H1 (cell line): Measurements from ENCODE around the gene AASDH. TPM values are rescaled to one million over a fixed set of nuclear protein-coding genes. Genes with fewer than 3 reads are reported as not detected.

Experiments
- CTCF ChIA-PET: fragments of 300-600 bp; sonication (Branson Sonifier 250); formaldehyde crosslinking; loops from one replicate; lab custom pipeline; 2021; ENCODE audit not compliant: partially characterized antibody; lab: Charles Lee
- POLR2A ChIA-PET: fragments of 300-600 bp; sonication (Branson Sonifier 250); formaldehyde crosslinking; loops from one replicate; lab custom pipeline; 2021; ENCODE audit warnings: inconsistent platforms; ENCODE audit not compliant: partially characterized antibody; lab: Charles Lee
- DNase-seq, 2 experiments: peaks; one replicate each; pipeline versions ENCODE4 v3.0.0 to v3.0.0-alpha.2; 2010 to 2022; ENCODE audit warnings: low spot score in 2 of 2, low read depth in 1 of 2, mixed read lengths in 1 of 2
- FAIRE-seq: peaks from 2 replicates; lab custom pipeline; 2011; peaks lifted over from hg19 to GRCh38; lab: Jason Lieb, UNC
- H2AFZ ChIP-seq: 2 replicates; pipeline ENCODE4 v1.8.1; 2012; ENCODE audit warnings: low read length, inconsistent platforms
- H2AK5ac ChIP-seq: 2 replicates; pipeline ENCODE4 v1.6.1; 2013; ENCODE audit warnings: low read depth, low read length
- H2BK120ac ChIP-seq: replicated peaks from 2 replicates; pipeline ENCODE3; 2013; ENCODE audit warnings: low read depth, low read length, inconsistent platforms
- H2BK12ac ChIP-seq: 2 replicates; pipeline ENCODE4 v1.6.1; 2013; ENCODE audit warnings: low read depth, low read length
- H2BK15ac ChIP-seq: 2 replicates; pipeline ENCODE4 v1.6.1; 2013; ENCODE audit warnings: low read length
- H2BK20ac ChIP-seq: 2 replicates; pipeline ENCODE4 v1.6.1; 2013; ENCODE audit warnings: low read length
- H2BK5ac ChIP-seq: 2 replicates; pipeline ENCODE4 v1.6.1; 2013; ENCODE audit warnings: low read depth, low read length
- H3K14ac ChIP-seq: 2 replicates; pipeline ENCODE4 v1.6.1; 2013; ENCODE audit warnings: inconsistent platforms; ENCODE audit not compliant: insufficient read length
- H3K18ac ChIP-seq: 2 replicates; pipeline ENCODE4 v1.6.1; 2013; ENCODE audit warnings: low read length; ENCODE audit errors: extremely low read depth
- H3K23ac ChIP-seq: 2 replicates; pipeline ENCODE4 v1.6.1; 2013; ENCODE audit warnings: inconsistent platforms; ENCODE audit not compliant: insufficient read length
- H3K23me2 ChIP-seq: 2 replicates; pipeline ENCODE4 v1.6.1; 2013; ENCODE audit warnings: low read depth, low read length
- H3K27ac ChIP-seq: 2 replicates; pipeline ENCODE4 v1.6.1; 2011; ENCODE audit warnings: low read depth, low read length, inconsistent platforms
- H3K27me3 ChIP-seq, 4 experiments: replicated peaks in 1 of 4; 1 replicate in 1 of 4; 2 replicates in 3 of 4; pipeline versions ENCODE4 v1.6.1 to v1.8.1; 2011 to 2013; ENCODE audit warnings: low read length in 3 of 4, mild to moderate bottlenecking in 3 of 4, inconsistent platforms in 2 of 4, mixed read lengths in 2 of 4, moderate library complexity in 1 of 4; ENCODE audit not compliant: control insufficient read depth in 3 of 4, insufficient read depth in 3 of 4; ENCODE audit errors: extremely low read depth in 1 of 4
- H3K36me3 ChIP-seq, 4 experiments: 2 replicates each; pipeline versions ENCODE4 v1.6.1 to v1.8.1; 2011 to 2013; ENCODE audit warnings: mild to moderate bottlenecking in 4 of 4, low read length in 3 of 4, moderate library complexity in 2 of 4, control low read depth in 1 of 4, inconsistent platforms in 1 of 4; ENCODE audit not compliant: insufficient read depth in 4 of 4, control insufficient read depth in 2 of 4
- H3K4ac ChIP-seq: replicated peaks from 2 replicates; pipeline ENCODE3; 2013; ENCODE audit warnings: low read length, low read depth, mixed read lengths, inconsistent platforms; ENCODE audit not compliant: insufficient read length
- H3K4me1 ChIP-seq, 4 experiments: replicated peaks in 1 of 4; 1 replicate in 1 of 4; 2 replicates in 3 of 4; pipeline versions ENCODE4 v1.6.1 to v1.8.1; 2011 to 2013; ENCODE audit warnings: low read length in 3 of 4, inconsistent platforms in 2 of 4, mixed read lengths in 1 of 4; ENCODE audit not compliant: insufficient read depth in 4 of 4, control insufficient read depth in 3 of 4
- H3K4me2 ChIP-seq, 2 experiments: 2 replicates each; pipeline versions ENCODE4 v1.6.1 to v1.8.1; 2011 to 2013; ENCODE audit warnings: low read depth in 2 of 2, low read length in 2 of 2, control low read depth in 1 of 2, inconsistent platforms in 1 of 2, mild to moderate bottlenecking in 1 of 2; ENCODE audit not compliant: insufficient read depth in 1 of 2
- H3K4me3 ChIP-seq, 4 experiments: fragments of 200-600, 300-600 bp in 1 of 4; sonication (generic), shearing (Covaris generic), sonication (Bioruptor Twin) in 1 of 4; 2 replicates each; pipeline versions ENCODE4 v1.5.1 to v1.8.1; 2011 to 2016; ENCODE audit warnings: low read length in 4 of 4, low read depth in 3 of 4, control low read depth in 2 of 4, inconsistent platforms in 2 of 4, mild to moderate bottlenecking in 2 of 4, mixed read lengths in 1 of 4, moderate library complexity in 1 of 4; ENCODE audit not compliant: insufficient read depth in 2 of 4; ENCODE audit errors: extremely low read depth in 1 of 4
- H3K56ac ChIP-seq: replicated peaks from 2 replicates; pipeline ENCODE3; 2013; ENCODE audit warnings: low read depth, mild to moderate bottlenecking, mixed read lengths, low read length, inconsistent platforms; ENCODE audit not compliant: insufficient read length
- H3K79me1 ChIP-seq: 2 replicates; pipeline ENCODE4 v1.6.1; 2013; ENCODE audit warnings: low read depth, low read length, control low read depth
- H3K79me2 ChIP-seq, 2 experiments: 2 replicates each; pipeline versions ENCODE4 v1.6.1 to v1.8.1; 2012 to 2013; ENCODE audit warnings: low read length in 2 of 2, mild to moderate bottlenecking in 2 of 2, inconsistent platforms in 1 of 2; ENCODE audit not compliant: insufficient read depth in 2 of 2, control insufficient read depth in 1 of 2
- H3K9ac ChIP-seq, 4 experiments: replicated peaks in 1 of 4; 1 replicate in 1 of 4; 2 replicates in 3 of 4; pipeline versions ENCODE4 v1.6.1 to v1.8.1; 2011 to 2013; ENCODE audit warnings: low read depth in 3 of 4, low read length in 3 of 4, control low read depth in 2 of 4, mild to moderate bottlenecking in 2 of 4, moderate library complexity in 2 of 4, inconsistent platforms in 1 of 4; ENCODE audit errors: extremely low read depth in 1 of 4
- H3K9me3 ChIP-seq, 2 experiments: 2 replicates each; pipeline versions ENCODE4 v1.6.1 to v1.8.1; 2012 to 2013; ENCODE audit warnings: mild to moderate bottlenecking in 2 of 2, moderate library complexity in 2 of 2, control low read depth in 1 of 2, inconsistent platforms in 1 of 2, low read depth in 1 of 2, low read length in 1 of 2, mixed read lengths in 1 of 2; ENCODE audit not compliant: insufficient read depth in 2 of 2
- H4K20me1 ChIP-seq, 2 experiments: replicated peaks in 1 of 2; 2 replicates each; pipeline versions ENCODE3 to v1.8.1; 2011 to 2013; ENCODE audit warnings: inconsistent platforms in 2 of 2, low read length in 2 of 2, mild to moderate bottlenecking in 1 of 2; ENCODE audit not compliant: insufficient read depth in 2 of 2, control insufficient read depth in 1 of 2
- H4K5ac ChIP-seq: 2 replicates; pipeline ENCODE4 v1.6.1; 2013; ENCODE audit warnings: low read length, low read depth, mixed read lengths, inconsistent platforms; ENCODE audit not compliant: insufficient read length
- H4K8ac ChIP-seq: 2 replicates; pipeline ENCODE4 v1.8.0; 2013; ENCODE audit warnings: mild to moderate bottlenecking, moderate library complexity, low read length, inconsistent platforms; ENCODE audit not compliant: insufficient read depth; ENCODE audit errors: extremely low read depth
- H4K91ac ChIP-seq: replicated peaks from 2 replicates; pipeline ENCODE3; 2013; ENCODE audit warnings: low read length, mixed read lengths, inconsistent platforms; ENCODE audit not compliant: insufficient read length
- CTBP2 ChIP-seq: IDR thresholded peaks from 2 replicates; pipeline ENCODE4 v1.7.0; 2011; ENCODE audit warnings: borderline replicate concordance, mild to moderate bottlenecking, moderate library complexity, mixed read lengths, low read length; ENCODE audit not compliant: insufficient read depth, insufficient read length
- GABPA ChIP-seq: IDR thresholded peaks from 2 replicates; pipeline ENCODE4 v1.6.1; 2011; ENCODE audit warnings: mild to moderate bottlenecking, low read length, moderate library complexity, borderline replicate concordance; ENCODE audit not compliant: insufficient read depth
- GTF2F1 ChIP-seq: IDR thresholded peaks from 2 replicates; pipeline ENCODE4 v1.6.1; 2012; ENCODE audit warnings: low read depth, low read length, improper control_type of control experiment, borderline replicate concordance
- HDAC2 ChIP-seq, 2 experiments: fragments of 300-600 bp in 1 of 2; sonication (generic) in 1 of 2; IDR thresholded peaks; 2 replicates each; pipeline ENCODE4 v1.6.1; 2011 to 2012; ENCODE audit warnings: low read depth in 2 of 2, low read length in 2 of 2, mild to moderate bottlenecking in 2 of 2, moderate library complexity in 2 of 2, borderline replicate concordance in 1 of 2, inconsistent platforms in 1 of 2
- HDAC6 ChIP-seq: IDR thresholded peaks from one replicate; pipeline ENCODE4 v1.7.1; 2012; ENCODE audit warnings: low read depth, mild to moderate bottlenecking, inconsistent platforms, low read length, moderate library complexity
- JUN ChIP-seq: IDR thresholded peaks from 2 replicates; pipeline ENCODE4 v1.6.1; 2011; ENCODE audit warnings: low read depth, mild to moderate bottlenecking, improper control_type of control experiment, low read length
- POLR2AphosphoS5 ChIP-seq: IDR thresholded peaks from 2 replicates; pipeline ENCODE4 v1.6.1; 2011; ENCODE audit warnings: low read depth, low read length
- SIN3A ChIP-seq, 2 experiments: IDR thresholded peaks in 1 of 2; conservative IDR thresholded peaks in 1 of 2; 2 replicates each; pipeline ENCODE4 v1.6.1; 2011 to 2012; ENCODE audit warnings: low read length in 2 of 2, improper control_type of control experiment in 1 of 2, low read depth in 1 of 2, mild to moderate bottlenecking in 1 of 2
- SP1 ChIP-seq: IDR thresholded peaks from 2 replicates; pipeline ENCODE4 v1.6.1; 2011; ENCODE audit warnings: low read depth, low read length
- TAF7 ChIP-seq: optimal IDR thresholded peaks from 2 replicates; pipeline ENCODE3; 2011; ENCODE audit warnings: low read depth, mild to moderate bottlenecking, inconsistent platforms, low read length, moderate library complexity, borderline replicate concordance
- YY1 ChIP-seq: IDR thresholded peaks from 2 replicates; pipeline ENCODE4 v1.6.1; 2011; ENCODE audit warnings: low read depth, mild to moderate bottlenecking, low read length
- WGBS, 2 experiments: shearing (Covaris generic) in 1 of 2; methylation state at CpG; one replicate each; pipeline versions ENCODE4 v1.1.6 to v1.1.7; 2013 to 2015; ENCODE audit warnings: low lambda C conversion rate in 2 of 2, mixed read lengths in 2 of 2, inconsistent platforms in 1 of 2, low coverage in 1 of 2, missing lambda C conversion rate in 1 of 2; ENCODE audit not compliant: insufficient replicate concordance in 2 of 2, insufficient coverage in 1 of 2, insufficient read length in 1 of 2; ENCODE audit errors: extremely low coverage in 1 of 2, missing lambda C conversion rate in 1 of 2; 5-methylcytosine and 5-hydroxymethylcytosine counted together
- polyA plus RNA-seq, 7 experiments: library from polyadenylated mRNA; depleted of rRNA in 3 of 7; stranded (reverse) in 5 of 7; unstranded in 2 of 7; fragments of >200 nt in 5 of 7; fragments of 200-250 nt in 2 of 7; gene quantifications; 1 replicate in 5 of 7; 2 replicates in 1 of 7; 4 replicates in 1 of 7; pipeline versions ENCODE4 v1.2.1 to v1.2.3, GENCODE V29; 2011 to 2013; ENCODE audit warnings: missing spikeins in 2 of 7, mixed read lengths in 2 of 7
- total RNA-seq: library from RNA; stranded (reverse); fragmentation: NEBNext Ultra II Directional; extraction: Animal tissue kit (Norgen Biotek cat#: 25700); gene quantifications from 2 replicates; pipeline ENCODE4 v1.2.1, GENCODE V29; 2021

AASDH gene
- total and polyA plus RNA-seq, 2 of the 8 experiments (the other 6 are each of a cell fraction or from before 2014, with no cell fraction given) = 8.0 to 10.9 TPM

- H3K36me3 ChIP-seq = peaks cover 0 to 2% (median 0%) of the 10 kb centered on the region in 4 experiments; a peak in 1 of 8 replicates
- H3K79me2 ChIP-seq = no peaks in the 10 kb centered on the region
- no peak overlapping the region for H3K4me3 ChIP-seq
- no peak overlapping the region for H2BK120ac ChIP-seq
- H3K9me3 ChIP-seq = no peaks in the 10 kb centered on the region
- DNase-seq (no peak), FAIRE-seq (no peak)
- H2BK5ac ChIP-seq = no peak overlapping the region
- no peak overlapping the region for H2AK5ac ChIP-seq
- no peaks in the 10 kb centered on the region for H4K20me1 ChIP-seq
- H3K14ac ChIP-seq = no peak overlapping the region
- no peak for TF ChIP-seq SP1
- TF ChIP-seq GABPA = no peak
- no peak for TF ChIP-seq SIN3A (conservative IDR thresholded peaks at IDR 0.05 in 1 of 2, IDR thresholded peaks at IDR 0.05 in 1 of 2; ENCODE audit: low read depth in 1 of 2, low read length in 2 of 2)
- no peak for TF ChIP-seq CTBP2
- TF ChIP-seq TAF7 = no peak
- TF ChIP-seq HDAC6 = no peak
- TF ChIP-seq POLR2AphosphoS5 = no peak
- no peak for TF ChIP-seq YY1
- TF ChIP-seq GTF2F1 = no peak
- TF ChIP-seq HDAC2 (IDR thresholded peaks at IDR 0.05; ENCODE audit: borderline replicate concordance in 1 of 2, low read depth in 2 of 2, low read length in 2 of 2) = no peak
- no peak for TF ChIP-seq JUN
- no peak overlapping the region for H2BK12ac ChIP-seq
- H3K4ac ChIP-seq = no peak overlapping the region
- POLR2A ChIA-PET = no interaction called here
- H4K8ac ChIP-seq = no peak overlapping the region
- H3K23me2 ChIP-seq = no peaks in the 10 kb centered on the region
- peaks cover 0 to 2% (median 0%) of the 10 kb centered on the region in 4 experiments; a peak in 1 of 7 replicates for H3K27me3 ChIP-seq
- no peak overlapping the region for H3K56ac ChIP-seq
- no peak overlapping the region for H2AFZ ChIP-seq
- no peak overlapping the region for H4K91ac ChIP-seq
- no peak overlapping the region for H3K4me2 ChIP-seq
- no peak overlapping the region for H3K23ac ChIP-seq
- no peak overlapping the region for H3K9ac ChIP-seq
- CTCF ChIA-PET = interaction anchor here (0.6 to 1.3 kb wide), 7 partner anchors 20 to 296 kb away, joined by 3 to 7 read pairs (median 3); no protein-coding TSS in a partner anchor
- H3K4me1 ChIP-seq = peaks cover 0 to 5% (median 0%) of the 10 kb centered on the region in 4 experiments; a peak in 1 of 7 replicates
- H3K27ac ChIP-seq = no peak overlapping the region
- H3K79me1 ChIP-seq = no peaks in the 10 kb centered on the region
- H4K5ac ChIP-seq = no peak overlapping the region
- no peak overlapping the region for H3K18ac ChIP-seq
- 65% methylated on average over 3 of the region's 3 CpGs; no CpG with 5 or more reads in 1 of the 2 experiments for WGBS, 2 experiments
- no peak overlapping the region for H2BK15ac ChIP-seq
- no peak overlapping the region for H2BK20ac ChIP-seq
Measured at GRCh38 chr4:56302760-56303159, 84.5 kb downstream of the AASDH start.
